Activated effector memory CD4-positive, alpha-beta T cell treated with anti-CD3 and anti-CD28 coated beads, Interleukin-2, amount 50 U/mL, for 16 hours (primary cell): Measurements from ENCODE around the gene ACTL10.
"Not testable (repeated sequence)": the region's sequence is repeated elsewhere in the genome, so short reads cannot be mapped to it uniquely, and the experiment has no call there.

Source experiments
- DNase-seq: peaks from one replicate; pipeline ENCODE4 v3.0.0-alpha.2; 2020

ACTL10 gene

GRCh38 chr20:33666293-33667244 is at the start of gene ACTL10:
TSS of gene ACTL10 (plus strand) at chr20:33666943. CDS start at chr20:33667498, 555 bp downstream.
- DNase-seq = peak; percentile 93

GRCh38 chr20:33621717-33622400 is 44.9 kb upstream of the ACTL10 start:
- no peak for DNase-seq

DNA sequence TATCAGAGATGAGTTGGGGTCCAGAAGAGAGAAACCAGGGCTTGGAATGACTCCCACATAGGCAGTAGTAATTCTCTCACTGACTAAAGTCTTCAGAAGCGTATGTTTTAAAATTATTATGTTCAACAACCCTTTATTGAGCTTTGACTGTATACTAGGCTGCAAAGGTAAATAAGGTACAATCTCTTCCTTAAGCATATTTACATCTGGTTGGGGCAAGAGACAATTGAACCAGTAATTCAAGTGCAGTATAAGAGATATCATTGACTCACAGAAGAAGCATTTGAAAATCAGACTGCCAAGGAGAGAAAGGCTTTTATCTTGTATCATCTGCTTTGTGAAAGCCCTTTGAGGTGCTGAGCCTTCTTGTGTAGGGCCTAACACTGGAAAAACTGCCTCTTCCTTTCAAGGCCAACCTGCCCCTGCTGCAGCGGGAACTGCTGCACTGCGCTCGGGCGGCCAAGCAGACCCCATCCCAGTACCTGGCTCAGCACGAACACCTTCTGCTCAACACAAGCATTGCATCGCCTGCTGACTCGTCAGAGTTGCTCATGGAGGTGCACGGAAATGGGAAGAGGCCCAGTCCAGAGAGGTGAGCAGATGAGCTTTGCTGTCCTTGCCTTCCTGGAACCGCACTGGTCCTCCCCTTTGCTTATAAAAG is 43.9 kb upstream of the ACTL10 start:
- DNase-seq = no peak

- DNase-seq = no peak
Measured at GRCh38 chr20:33624399-33624798, 42.3 kb upstream of the ACTL10 start.

- DNase-seq = no peak
Measured at GRCh38 chr20:33626190-33626589, 40.6 kb upstream of the ACTL10 start.

DNA sequence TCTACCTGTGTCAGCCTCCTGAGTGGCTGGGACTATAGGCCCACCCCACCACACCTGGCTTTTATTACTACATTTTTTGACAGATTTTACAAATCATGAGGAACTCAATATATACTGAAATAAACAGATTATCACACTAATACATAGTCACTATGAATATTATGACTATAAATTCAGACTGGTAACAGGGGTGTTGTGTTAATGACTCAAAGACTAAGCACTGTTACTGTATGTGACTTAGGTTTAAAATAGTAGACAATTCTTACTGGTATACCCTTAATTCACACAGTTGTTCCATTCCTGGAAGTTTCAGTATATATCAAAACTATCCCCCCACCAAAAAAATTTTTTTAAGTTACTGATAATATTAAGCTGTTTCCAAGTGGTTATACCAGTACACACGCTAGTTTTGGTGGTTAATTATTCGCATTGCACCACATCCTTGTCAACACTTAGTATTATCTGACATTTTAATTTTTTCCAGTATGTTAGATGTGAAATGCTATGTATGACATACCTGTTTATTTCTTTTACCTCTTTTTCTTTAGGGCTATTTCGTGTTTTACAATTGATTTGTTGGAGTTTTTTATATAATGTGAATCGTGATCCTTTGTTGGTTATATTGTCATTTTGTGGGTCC is 39.0 kb upstream of the ACTL10 start:
- DNase-seq = no peak

GRCh38 chr20:33629533-33629932 is 37.2 kb upstream of the ACTL10 start:
- DNase-seq = no peak

DNA sequence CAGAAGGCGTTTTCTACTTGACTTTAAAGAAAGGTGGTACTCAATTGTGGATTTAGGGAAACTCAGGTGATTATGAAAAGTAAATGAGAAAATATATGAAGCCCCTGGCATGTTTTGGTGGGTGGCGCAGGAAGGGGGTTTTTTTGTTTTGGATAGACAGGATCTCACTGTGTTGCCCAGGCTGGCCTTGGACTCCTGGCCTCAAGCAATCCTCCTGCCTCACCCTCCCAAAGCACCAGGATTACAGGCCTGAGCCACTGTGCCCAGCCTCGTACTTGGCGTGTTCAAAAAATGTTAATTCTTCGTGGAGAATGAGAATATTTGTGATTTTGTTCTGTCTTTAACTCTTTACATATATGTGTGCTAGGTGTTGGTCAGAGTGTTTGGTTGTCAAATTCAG is 36.8 kb upstream of the ACTL10 start:
- DNase-seq = no peak

GRCh38 chr20:33630507-33630906 is 36.2 kb upstream of the ACTL10 start:
- DNase-seq = no peak

DNA sequence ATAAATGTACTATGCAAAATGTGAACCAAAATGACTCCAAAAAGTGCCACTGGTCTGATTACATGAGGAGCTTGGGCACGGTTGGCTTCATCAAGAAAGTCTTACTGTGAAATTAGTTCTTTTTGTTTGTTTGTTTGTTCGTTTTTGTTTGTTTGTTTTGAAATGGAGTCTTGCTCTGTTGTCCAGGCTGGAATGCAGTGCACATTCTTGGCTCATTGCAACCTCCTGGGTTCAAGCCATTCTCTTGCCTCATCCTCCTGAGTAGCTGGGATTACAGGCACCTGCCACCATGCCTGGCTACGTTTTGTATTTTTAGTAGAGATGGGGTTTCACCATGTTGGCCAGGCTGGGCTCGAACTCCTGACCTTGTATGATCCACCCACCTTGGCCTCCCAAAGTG is 34.8 kb upstream of the ACTL10 start:
- DNase-seq = not testable (repeated sequence)

GRCh38 chr20:33635341-33635740 is 31.4 kb upstream of the ACTL10 start:
- DNase-seq = no peak

DNA sequence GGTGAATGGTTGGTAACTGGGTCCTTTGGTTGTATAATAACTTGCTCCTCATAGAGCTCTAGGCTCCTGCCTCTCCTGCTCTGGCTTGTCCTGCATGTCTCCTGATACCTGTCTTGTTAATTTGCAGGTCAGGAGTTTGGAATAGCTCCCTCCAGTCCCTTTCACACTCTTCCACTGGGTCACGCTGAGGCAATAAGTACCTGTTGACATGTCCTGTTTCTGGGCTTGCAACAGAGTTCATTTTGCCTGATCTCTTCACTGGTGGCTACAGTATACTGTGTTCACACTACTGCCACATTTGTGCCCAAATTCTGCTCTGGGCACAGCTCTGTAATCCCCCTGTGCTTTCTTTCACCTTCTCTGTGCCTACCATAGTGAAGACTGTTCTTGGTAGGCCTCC is 30.0 kb upstream of the ACTL10 start:
- no peak for DNase-seq

GRCh38 chr20:33640287-33640686 is 26.5 kb upstream of the ACTL10 start:
- DNase-seq = no peak

GRCh38 chr20:33644313-33645071 is 22.3 kb upstream of the ACTL10 start:
- DNase-seq = no peak

DNA sequence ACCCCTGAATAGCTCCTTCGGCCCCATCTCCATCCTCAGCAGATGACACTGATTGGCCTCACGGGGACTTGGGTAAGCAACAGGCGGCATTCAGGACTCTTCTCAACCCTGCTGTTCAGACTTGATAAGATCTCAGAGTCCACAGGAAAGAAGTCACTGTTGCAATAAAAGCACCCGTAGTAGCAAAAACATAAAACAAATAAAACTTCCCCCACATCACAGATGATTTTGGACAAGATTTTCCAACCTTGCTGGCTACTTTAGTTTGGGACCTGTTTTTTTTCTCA is 21.7 kb upstream of the ACTL10 start:
- no peak for DNase-seq

DNA sequence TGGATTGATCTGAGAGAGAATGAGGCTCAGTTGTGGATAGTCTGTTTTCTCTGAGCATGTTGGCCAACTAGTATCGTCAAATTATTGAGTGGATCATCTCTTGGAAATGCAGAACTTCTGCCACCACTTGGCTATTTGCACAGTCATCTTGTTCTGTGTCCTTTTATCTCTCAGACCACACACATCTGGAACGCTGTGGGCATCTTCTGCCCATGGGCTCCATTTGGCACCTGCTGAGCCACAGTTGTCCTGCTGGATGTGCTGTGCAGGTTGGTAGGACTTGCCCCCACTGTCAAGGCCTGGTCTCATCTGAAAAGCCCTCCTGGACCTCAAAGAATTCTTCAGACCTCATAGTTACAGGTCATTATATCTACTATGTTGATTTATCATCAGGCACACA is 21.3 kb upstream of the ACTL10 start:
- no peak for DNase-seq

DNA sequence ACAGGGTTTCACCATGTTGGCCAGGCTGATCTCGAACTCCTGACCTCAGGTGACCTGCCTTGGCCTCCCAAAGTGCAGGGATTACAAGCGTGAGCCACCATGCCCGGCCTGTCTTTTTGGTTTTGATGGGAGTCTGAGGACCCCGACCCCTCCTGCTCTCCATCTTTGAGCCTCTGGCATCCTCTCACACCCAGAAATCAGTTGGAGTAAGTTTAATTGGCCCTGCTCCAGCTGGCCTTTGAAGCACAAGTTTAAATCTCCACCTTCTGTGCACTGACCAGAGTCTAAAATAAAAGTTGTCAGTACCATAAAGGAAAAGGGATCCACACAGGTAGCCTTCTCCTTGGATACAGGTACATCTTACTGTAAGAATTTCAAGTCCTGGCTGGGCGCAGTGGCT is 20.6 kb upstream of the ACTL10 start:
- DNase-seq = no peak

- not testable (repeated sequence) for DNase-seq
Measured at GRCh38 chr20:33646959-33647602, 19.7 kb upstream of the ACTL10 start.

- no peak for DNase-seq
Measured at GRCh38 chr20:33647603-33648395, 18.9 kb upstream of the ACTL10 start.

DNA sequence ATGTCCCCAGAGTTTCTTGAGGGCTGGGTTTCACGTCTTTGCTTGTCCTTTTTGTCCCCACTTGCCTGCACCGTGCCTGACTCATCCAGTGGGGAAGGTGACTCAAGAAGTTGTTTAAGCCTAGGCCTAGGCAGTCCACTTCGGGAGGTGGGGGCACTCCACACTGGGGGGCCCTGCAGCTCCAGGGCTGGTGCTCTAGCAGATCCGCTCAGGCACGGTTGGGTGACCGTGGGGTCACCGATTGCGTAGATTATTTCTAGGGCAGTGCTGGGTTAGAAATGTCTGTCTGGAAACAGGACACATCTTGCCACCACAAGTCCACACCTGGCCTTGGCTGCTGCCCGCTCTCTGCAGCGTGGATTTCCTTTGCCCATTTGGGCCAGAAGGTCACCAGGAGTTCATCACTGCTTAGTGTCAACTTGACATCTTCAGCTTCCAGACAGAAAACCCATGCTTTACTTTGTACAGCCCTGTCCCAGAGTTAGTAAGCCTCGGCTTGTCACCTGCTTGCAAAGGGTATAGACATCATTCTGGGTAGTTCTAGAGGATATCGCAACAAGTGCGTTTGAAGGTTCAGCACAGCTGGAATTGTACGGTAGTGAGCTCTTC is 18.2 kb upstream of the ACTL10 start:
- no peak for DNase-seq

DNA sequence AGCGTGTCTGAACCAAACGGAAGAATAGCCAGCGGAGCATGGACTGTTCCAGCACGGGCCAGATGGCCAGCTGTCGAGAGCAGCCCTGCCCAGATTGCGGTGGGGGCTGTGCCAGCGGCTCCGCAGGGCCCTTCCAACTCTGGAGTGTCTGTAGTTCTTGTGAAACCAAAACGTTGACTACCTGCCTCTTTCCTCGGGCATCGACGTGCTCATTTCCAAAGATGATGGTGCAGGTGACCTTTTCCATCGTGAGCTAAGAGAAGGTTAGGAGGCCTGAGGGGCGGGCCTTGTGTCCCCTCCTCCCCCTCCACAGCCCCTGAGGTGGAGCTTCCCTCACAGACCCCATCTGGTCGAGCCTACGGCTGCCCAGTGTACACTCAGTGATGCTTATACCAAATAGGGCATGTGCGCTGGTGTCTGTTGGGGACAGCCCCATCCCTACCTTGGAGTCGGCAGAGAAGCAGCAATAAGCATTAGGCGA is 17.5 kb upstream of the ACTL10 start:
- no peak for DNase-seq
